ENCODE data around the gene LENEP.

LENEP gene

GRCh38 chr1:155000726-155001424, 7.5 kb downstream of the LENEP start:
- DNase-seq = peak; percentile 48 to 70

- DNase-seq = peak in 1 of 2 experiments; percentile 54
Observed at GRCh38 chr1:155001425-155001674, 8.0 kb downstream of the LENEP start.

- DNase-seq = peak; percentile 86 to 94
Observed at GRCh38 chr1:155001675-155002463, 8.5 kb downstream of the LENEP start.

GRCh38 chr1:155002464-155003226, 9.3 kb downstream of the LENEP start, which contains the start of gene ZBTB7B:
TSS of gene ZBTB7B (plus strand) at chr1:155002802. CDS start at chr1:155014661, 11,859 bp downstream.
- no peak for DNase-seq

- no peak for DNase-seq
Observed at GRCh38 chr1:155003227-155003765, 9.9 kb downstream of the LENEP start.

- DNase-seq = peak in 1 of 2 experiments; percentile 40
Observed at GRCh38 chr1:155003766-155004351, 10.5 kb downstream of the LENEP start.

GRCh38 chr1:155004352-155005075, 11.1 kb downstream of the LENEP start:
- no peak for DNase-seq

- DNase-seq = no peak
Observed at GRCh38 chr1:155005076-155006011, 12.0 kb downstream of the LENEP start.

- DNase-seq = peak in 1 of 2 experiments; percentile 18
Observed at GRCh38 chr1:155006601-155007101, 13.3 kb downstream of the LENEP start.

- no peak for DNase-seq
Observed at GRCh38 chr1:155007251-155007828, 14.0 kb downstream of the LENEP start.

- no peak for DNase-seq
Observed at GRCh38 chr1:155008015-155008941, 14.9 kb downstream of the LENEP start.

GRCh38 chr1:155009221-155009711, 15.9 kb downstream of the LENEP start:
- DNase-seq = no peak

- no peak for DNase-seq
Observed at GRCh38 chr1:155009742-155010141, 16.4 kb downstream of the LENEP start.

- DNase-seq = no peak
Observed at GRCh38 chr1:155010211-155010918, 17.0 kb downstream of the LENEP start.

- DNase-seq = no peak
Observed at GRCh38 chr1:155011004-155011416, 17.6 kb downstream of the LENEP start.

GRCh38 chr1:155011437-155012025, 18.1 kb downstream of the LENEP start:
- no peak for DNase-seq

GRCh38 chr1:155012026-155012546, 18.7 kb downstream of the LENEP start:
- no peak for DNase-seq

All from SW 1271 (cell line).